ENCODE results near the gene PLK3. TPM values are rescaled to one million over a fixed set of nuclear protein-coding genes. Genes with fewer than 3 reads are reported as not detected.
"Not testable (repeated sequence)": the region's sequence is repeated elsewhere in the genome, so short reads cannot be mapped to it uniquely, and the experiment has no call there.

Gene PLK3
- total RNA-seq, 1 donor from 2014 or later, result 38.8 TPM

GRCh38 chr1:44792736-44793502, 7.3 kb upstream of the PLK3 start:
- ATAC-seq (peak; percentile 24), DNase-seq (peak; percentile 34)
- Histone ChIP-seq H3K27ac (peak overlapping the region; percentile 51), H3K9me3 (no peaks in the 10 kb centered on the region), H3K27me3 (no peaks in the 10 kb centered on the region), H3K36me3 (no peaks in the 10 kb centered on the region), H3K4me3 (no peak overlapping the region), H3K4me1 (no peaks in the 10 kb centered on the region)
- no peak for TF ChIP-seq CTCF (IDR thresholded peaks at IDR 0.05)
- intact Hi-C loops (cut with DNase I), result no loop called here

- intact Hi-C loops (cut with DNase I); H3K27me3 ChIP-seq; ATAC-seq; H3K27ac ChIP-seq; H3K36me3 ChIP-seq; H3K4me3 ChIP-seq; H3K9me3 ChIP-seq: not testable (repeated sequence)
- peak; percentile 19 for DNase-seq
- H3K4me1 ChIP-seq, result peaks cover 21% of the 10 kb centered on the region
Measured at GRCh38 chr1:44797886-44798285, 2.3 kb upstream of the PLK3 start.

- intact Hi-C loops (cut with DNase I), result no loop called here
- no peak for TF ChIP-seq CTCF (IDR thresholded peaks at IDR 0.05)
- peak; percentile 67 for DNase-seq
- Histone ChIP-seq H3K36me3 (peaks cover 13% of the 10 kb centered on the region), H3K27ac (peak overlapping the region; percentile 96), H3K4me3 (no peak overlapping the region), H3K9me3 (no peaks in the 10 kb centered on the region), H3K27me3 (no peaks in the 10 kb centered on the region), H3K4me1 (peaks cover 28% of the 10 kb centered on the region)
- ATAC-seq, result no peak
Measured at GRCh38 chr1:44798481-44799365, 1.5 kb upstream of the PLK3 start.

GRCh38 chr1:44801491-44802305, 1.5 kb downstream of the PLK3 start:
- TF ChIP-seq CTCF (IDR thresholded peaks at IDR 0.05), result no peak
- intact Hi-C loops (cut with DNase I), result no loop called here
- Histone ChIP-seq H3K4me1 (peaks cover 42% of the 10 kb centered on the region), H3K27ac (peak overlapping the region; percentile 96), H3K36me3 (peaks cover 43% of the 10 kb centered on the region), H3K4me3 (peak overlapping the region; percentile 84), H3K27me3 (no peaks in the 10 kb centered on the region), H3K9me3 (no peaks in the 10 kb centered on the region)
- no peak for ATAC-seq
- peak; percentile 67 for DNase-seq

- intact Hi-C loops (cut with DNase I), result no loop called here
- ATAC-seq (no peak), DNase-seq (peak; percentile 63)
- peaks cover 50% of the 10 kb centered on the region for H3K4me1 ChIP-seq
- no peaks in the 10 kb centered on the region for H3K9me3 ChIP-seq
- H3K4me3 ChIP-seq, result peak overlapping the region; percentile 84
- peaks cover 44% of the 10 kb centered on the region for H3K36me3 ChIP-seq
- H3K27me3 ChIP-seq, result no peaks in the 10 kb centered on the region
- peak overlapping the region; percentile 96 for H3K27ac ChIP-seq
- no peak for TF ChIP-seq CTCF (IDR thresholded peaks at IDR 0.05)
Measured at GRCh38 chr1:44802306-44803061, 2.3 kb downstream of the PLK3 start.

Data from upper lobe of right lung (tissue), 1 donor.